Epithelial cell of esophagus (primary cell): ENCODE results near the gene CARD19.
"Not testable (repeated sequence)": the region's sequence is repeated elsewhere in the genome, so short reads cannot be mapped to it uniquely, and the experiment has no call there.

Experiments
- DNase-seq: peaks from one replicate; pipeline ENCODE4 v3.0.0; 2010; ENCODE audit warnings: low read depth
- H3K4me3 ChIP-seq: 2 replicates; pipeline ENCODE4 v1.5.1; 2011; ENCODE audit warnings: mild to moderate bottlenecking, low read length, control low read depth
- TF ChIP-seq, protein P1 (sequence below): IDR thresholded peaks from 2 replicates; pipeline ENCODE4 v1.5.1; 2011; ENCODE audit warnings: low read depth, mild to moderate bottlenecking, low read length, control low read depth, inconsistent platforms; ENCODE audit not compliant: insufficient read depth; ENCODE audit errors: missing control alignments

CARD19 gene

DNA sequence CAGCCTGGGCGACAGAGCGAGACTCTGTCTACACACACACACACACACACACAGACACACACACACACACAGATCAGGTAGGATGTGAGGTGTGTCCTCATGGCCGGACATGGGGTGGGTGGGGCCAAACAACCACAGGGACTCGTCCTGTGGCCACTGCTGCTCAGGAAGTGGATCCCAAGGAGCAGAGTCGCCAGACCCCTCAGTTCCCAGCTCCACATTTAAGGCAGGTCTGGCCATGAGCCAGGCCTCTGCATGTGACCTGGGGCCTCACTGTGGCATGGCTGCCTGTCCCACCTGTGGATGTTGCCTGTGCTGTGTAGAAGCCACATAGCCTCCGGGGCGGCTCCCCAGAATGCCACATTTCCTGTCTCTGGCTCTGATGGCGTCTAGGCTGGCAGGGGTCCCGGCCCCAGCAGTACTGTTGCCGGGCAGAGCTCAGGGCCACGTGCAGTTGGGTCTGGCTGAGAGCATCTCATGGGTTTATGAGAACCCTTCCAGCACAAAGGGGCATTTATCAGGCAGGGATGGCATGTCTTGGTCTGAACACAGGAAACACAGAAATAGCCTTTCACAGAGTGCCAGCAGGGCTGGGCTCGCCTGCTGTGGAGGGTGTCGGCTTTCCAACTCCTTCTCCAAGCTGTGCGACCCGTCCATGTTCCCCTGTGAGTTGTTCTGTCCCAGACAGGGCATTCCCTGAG lies 48.0 kb downstream of the CARD19 start:
- H3K4me3 ChIP-seq: no peak overlapping the region
- no peak for DNase-seq
- TF ChIP-seq, protein P1, sequence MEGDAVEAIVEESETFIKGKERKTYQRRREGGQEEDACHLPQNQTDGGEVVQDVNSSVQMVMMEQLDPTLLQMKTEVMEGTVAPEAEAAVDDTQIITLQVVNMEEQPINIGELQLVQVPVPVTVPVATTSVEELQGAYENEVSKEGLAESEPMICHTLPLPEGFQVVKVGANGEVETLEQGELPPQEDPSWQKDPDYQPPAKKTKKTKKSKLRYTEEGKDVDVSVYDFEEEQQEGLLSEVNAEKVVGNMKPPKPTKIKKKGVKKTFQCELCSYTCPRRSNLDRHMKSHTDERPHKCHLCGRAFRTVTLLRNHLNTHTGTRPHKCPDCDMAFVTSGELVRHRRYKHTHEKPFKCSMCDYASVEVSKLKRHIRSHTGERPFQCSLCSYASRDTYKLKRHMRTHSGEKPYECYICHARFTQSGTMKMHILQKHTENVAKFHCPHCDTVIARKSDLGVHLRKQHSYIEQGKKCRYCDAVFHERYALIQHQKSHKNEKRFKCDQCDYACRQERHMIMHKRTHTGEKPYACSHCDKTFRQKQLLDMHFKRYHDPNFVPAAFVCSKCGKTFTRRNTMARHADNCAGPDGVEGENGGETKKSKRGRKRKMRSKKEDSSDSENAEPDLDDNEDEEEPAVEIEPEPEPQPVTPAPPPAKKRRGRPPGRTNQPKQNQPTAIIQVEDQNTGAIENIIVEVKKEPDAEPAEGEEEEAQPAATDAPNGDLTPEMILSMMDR: no peak

DNA sequence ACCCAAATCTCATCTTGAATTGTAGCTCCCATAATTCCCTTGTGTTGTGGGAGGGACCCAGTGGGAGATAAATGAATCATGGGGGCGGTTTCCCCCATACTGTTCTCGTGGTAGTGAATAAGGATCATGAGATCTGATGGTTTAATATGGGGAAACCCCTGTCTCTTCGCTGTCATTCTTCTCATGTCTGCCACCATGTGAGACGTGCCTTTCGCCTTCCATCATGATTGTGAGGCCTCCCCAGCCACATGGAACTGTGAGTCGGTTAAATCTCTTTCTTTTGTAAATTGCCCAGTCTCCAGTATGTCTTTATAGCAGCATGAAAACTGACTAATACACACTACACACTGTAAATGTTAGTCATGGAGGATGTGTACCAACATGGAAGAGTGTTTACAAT lies 50.7 kb downstream of the CARD19 start:
- DNase-seq: peak; percentile 67
- not testable (repeated sequence) for H3K4me3 ChIP-seq

DNA sequence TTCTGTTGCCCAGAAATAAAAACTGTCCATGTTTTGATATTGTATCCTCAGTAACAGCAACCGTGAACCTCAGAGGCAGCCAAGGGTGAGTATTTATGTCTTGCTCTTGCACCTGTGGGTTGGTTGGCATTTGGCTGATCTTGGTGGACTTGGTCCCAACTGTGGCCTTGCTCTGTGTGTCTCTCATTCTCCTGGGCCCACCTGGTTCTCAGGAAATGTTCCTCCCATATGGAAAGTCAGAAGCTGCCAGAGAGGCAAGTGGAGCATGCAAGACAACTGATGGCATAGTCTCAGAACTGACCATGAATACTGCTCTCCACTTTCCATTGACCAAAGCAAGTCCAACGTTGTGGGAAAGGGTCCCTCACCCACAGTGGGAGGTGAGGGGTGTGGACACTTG lies 51.6 kb downstream of the CARD19 start:
- no peak for DNase-seq
- H3K4me3 ChIP-seq: no peak overlapping the region
- TF ChIP-seq, protein P1: no peak

DNA sequence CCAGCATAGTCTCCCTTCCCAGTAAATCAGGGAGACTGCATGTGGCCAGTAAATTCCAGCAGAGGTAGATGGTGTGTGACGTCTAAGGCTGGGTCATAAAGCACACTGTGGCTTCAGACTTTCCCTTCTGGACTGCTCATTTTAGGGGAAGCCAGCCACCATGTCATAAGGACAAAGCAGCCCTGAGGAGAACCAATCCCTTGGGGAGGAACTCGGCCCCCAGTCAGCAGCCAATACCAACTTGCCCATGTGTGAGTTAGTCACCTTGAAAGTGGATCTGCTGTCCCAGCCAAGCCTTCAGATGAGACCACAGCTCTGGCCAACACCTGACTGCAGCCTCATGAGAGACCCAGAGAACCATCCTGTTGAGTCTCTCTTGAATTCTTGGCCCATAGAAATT lies 52.7 kb downstream of the CARD19 start:
- TF ChIP-seq, protein P1: no peak
- no peak for DNase-seq
- H3K4me3 ChIP-seq: no peak overlapping the region

DNA sequence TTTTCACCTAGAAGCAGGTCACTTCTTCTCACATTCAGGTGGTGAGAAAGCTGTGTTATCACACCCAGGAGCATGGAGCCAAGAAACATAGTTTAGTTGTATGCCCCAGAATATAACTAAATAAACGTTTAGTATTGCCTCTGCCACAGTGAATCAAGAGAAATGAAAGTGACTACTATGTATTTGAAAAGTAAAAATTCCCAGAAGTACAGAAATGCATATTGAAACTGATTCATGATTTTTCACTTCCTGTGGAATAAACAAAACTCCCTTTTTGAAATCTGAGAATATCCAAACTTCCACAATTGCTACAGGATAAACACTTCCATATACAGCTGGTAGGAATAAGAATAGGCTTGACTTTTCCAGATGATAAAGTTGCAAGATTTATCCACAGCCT lies 53.3 kb downstream of the CARD19 start:
- TF ChIP-seq, protein P1: no peak
- no peak overlapping the region for H3K4me3 ChIP-seq
- DNase-seq: no peak

DNA sequence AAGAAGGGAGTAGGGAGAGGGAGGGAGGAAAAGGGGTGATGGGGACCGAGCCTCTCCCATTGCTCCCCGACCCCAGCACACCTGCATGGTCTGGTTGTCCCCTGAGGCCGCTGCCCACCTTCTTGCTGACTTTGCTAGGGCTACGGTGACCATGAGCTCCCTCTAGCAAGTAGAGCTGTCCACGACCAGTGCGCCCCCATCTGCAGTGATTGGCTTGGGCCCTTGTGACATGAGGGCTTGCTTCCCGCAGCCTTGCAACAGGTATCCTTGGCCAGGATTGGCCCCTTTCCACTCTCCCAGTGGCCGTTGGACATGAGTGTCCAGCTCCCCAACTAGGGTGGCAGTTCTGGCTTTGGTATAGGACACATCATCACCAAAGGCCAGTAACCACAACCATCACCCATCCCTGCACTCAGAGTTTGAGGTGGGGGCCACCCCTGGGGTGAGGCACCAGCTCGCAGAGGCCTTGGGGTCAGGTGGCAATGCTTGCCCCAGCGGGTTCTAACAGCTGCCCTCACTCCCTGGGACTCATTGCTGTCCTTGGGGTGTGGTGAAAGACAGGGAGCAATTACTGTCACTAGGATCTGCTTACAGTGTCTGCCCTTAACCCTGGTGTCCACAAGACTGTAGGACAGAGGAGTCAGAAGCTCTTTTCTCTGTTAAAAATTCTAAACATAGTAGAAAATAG lies 55.2 kb downstream of the CARD19 start:
- no peak overlapping the region for H3K4me3 ChIP-seq
- no peak for DNase-seq
- TF ChIP-seq, protein P1: no peak

DNA sequence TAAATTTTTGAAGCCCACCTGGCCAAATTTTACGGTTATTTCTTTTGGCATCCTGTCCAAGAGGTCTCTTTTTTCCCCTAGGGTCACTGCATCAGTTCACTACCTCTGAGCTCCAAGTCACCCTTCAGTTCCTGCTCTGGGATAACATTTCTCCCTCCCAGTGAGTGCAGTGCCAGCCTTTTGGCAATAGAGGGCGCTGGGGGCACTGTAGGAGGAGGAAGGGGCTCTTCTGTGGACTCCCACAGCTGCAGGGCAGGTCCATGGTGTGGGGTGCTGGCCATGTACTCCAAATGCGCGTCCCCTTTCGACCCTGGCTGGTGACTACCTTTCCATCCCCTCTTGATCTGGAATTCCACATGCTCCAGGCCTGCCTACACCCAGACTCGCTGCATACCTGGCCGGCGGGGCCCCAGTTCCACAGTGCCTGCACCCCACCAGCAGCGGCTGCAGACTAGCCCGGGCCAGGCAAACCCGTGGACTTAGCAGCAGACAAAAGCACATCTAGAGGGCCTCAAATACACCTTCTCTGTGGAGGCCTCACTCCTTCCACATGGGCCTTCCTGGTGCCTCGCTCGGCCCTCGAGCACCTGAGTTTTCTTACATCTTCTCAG lies 58.4 kb downstream of the CARD19 start:
- TF ChIP-seq, protein P1: peak; percentile 64
- H3K4me3 ChIP-seq: no peak overlapping the region
- DNase-seq: peak; percentile 28
